Glutamatergic neuron (in vitro differentiated cells): ENCODE measurements around the gene MSI2. TPM values are rescaled to one million over a fixed set of nuclear protein-coding genes. Genes with fewer than 3 reads are reported as not detected.

Experiments
- DNase-seq: peaks from one replicate; pipeline ENCODE4 v3.0.0; 2022
- H3K27ac Mint-ChIP-seq: one replicate; pipeline ENCODE4 v1.8.0; 2020; ENCODE audit warnings: mild to moderate bottlenecking, mixed read lengths, inconsistent platforms; ENCODE audit not compliant: unreplicated experiment
- H3K27me3 Mint-ChIP-seq: one replicate; pipeline ENCODE4 v1.8.0; 2020; ENCODE audit warnings: mild to moderate bottlenecking, moderate library complexity, mixed read lengths, inconsistent platforms; ENCODE audit not compliant: unreplicated experiment
- H3K36me3 Mint-ChIP-seq: one replicate; pipeline ENCODE4 v1.8.0; 2020; ENCODE audit warnings: mild to moderate bottlenecking, mixed read lengths, inconsistent platforms; ENCODE audit not compliant: unreplicated experiment
- H3K4me1 Mint-ChIP-seq: one replicate; pipeline ENCODE4 v1.8.0; 2020; ENCODE audit warnings: mild to moderate bottlenecking, low read depth, mixed read lengths, inconsistent platforms; ENCODE audit not compliant: unreplicated experiment
- H3K4me3 Mint-ChIP-seq: one replicate; pipeline ENCODE4 v1.8.0; 2020; ENCODE audit warnings: mild to moderate bottlenecking, mixed read lengths, inconsistent platforms; ENCODE audit not compliant: unreplicated experiment
- H3K9me3 Mint-ChIP-seq: one replicate; pipeline ENCODE4 v1.8.0; 2020; ENCODE audit warnings: mild to moderate bottlenecking, moderate library complexity, mixed read lengths, inconsistent platforms; ENCODE audit not compliant: unreplicated experiment
- CTCF ChIP-seq: fragments of 200-600 bp; sonication (generic); IDR thresholded peaks from one replicate; pipeline ENCODE4 v1.5.0; 2021; ENCODE audit not compliant: partially characterized antibody, unreplicated experiment
- total RNA-seq: library from RNA; stranded (reverse); fragmentation: NEBNext Ultra II Directional; extraction: Animal tissue kit (Norgen Biotek cat#: 25700); gene quantifications from one replicate; pipeline ENCODE4 v1.2.1, GENCODE V29; 2021; ENCODE audit not compliant: unreplicated experiment

Gene MSI2
- total RNA-seq, 1 donor from 2014 or later: 141 TPM

DNA sequence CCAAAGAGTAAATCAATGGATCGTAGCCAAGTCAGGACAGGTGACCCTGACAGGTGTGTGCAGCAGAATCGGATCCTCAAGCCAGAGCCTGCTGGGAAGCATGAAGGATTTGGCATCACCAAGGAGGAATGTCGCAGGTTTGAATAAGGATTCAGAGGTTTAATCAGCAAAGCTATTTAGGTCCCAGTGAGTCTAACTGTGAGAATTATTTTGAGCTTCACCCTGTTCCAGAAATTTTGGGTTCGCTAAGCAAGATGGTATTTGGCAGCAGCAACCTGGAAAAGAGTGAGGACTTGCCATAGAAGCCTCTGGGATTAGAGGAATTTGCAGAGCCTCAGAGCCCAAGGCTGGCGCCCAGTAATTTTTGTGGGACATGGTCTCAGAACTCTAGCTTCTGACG is 315.7 kb downstream of the MSI2 start:
- H3K4me3 Mint-ChIP-seq: no peak overlapping the region
- DNase-seq: no peak
- no peak for TF ChIP-seq CTCF
- H3K36me3 Mint-ChIP-seq: no peaks in the 10 kb centered on the region
- H3K9me3 Mint-ChIP-seq: peaks cover 10% of the 10 kb centered on the region
- H3K27ac Mint-ChIP-seq: no peak overlapping the region
- peaks cover 18% of the 10 kb centered on the region for H3K4me1 Mint-ChIP-seq
- H3K27me3 Mint-ChIP-seq: peaks cover 2% of the 10 kb centered on the region

GRCh38 chr17:57572600-57572999 is 316.3 kb downstream of the MSI2 start:
- H3K4me3 Mint-ChIP-seq: no peak overlapping the region
- H3K27ac Mint-ChIP-seq: no peak overlapping the region
- no peaks in the 10 kb centered on the region for H3K36me3 Mint-ChIP-seq
- peaks cover 10% of the 10 kb centered on the region for H3K9me3 Mint-ChIP-seq
- no peak for TF ChIP-seq CTCF
- H3K27me3 Mint-ChIP-seq: peaks cover 2% of the 10 kb centered on the region
- DNase-seq: no peak
- peaks cover 18% of the 10 kb centered on the region for H3K4me1 Mint-ChIP-seq

DNA sequence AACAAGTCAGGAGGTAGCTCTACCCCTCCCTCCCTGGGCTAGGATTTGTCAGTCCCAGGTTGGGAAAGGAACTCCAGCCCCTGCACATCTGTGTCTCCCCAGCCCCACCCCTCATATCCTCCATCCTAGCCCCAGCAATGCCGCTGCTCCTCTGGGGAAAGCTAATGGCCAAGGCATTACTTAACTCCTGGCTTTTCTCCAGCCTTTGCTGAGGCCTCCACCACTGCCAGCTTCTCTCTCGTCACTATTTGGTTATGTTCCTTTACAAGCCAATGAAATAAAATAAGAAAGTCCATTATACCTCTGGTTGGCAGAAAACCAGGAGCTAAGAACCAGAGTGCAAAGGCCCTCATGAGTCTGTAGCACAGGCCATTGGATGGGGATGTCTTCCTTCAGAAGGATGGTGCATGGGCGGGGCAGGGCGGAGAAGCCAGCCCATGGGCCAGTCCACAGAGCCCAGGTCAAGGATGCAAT is 317.8 kb downstream of the MSI2 start:
- peaks cover 24% of the 10 kb centered on the region for H3K4me1 Mint-ChIP-seq
- H3K36me3 Mint-ChIP-seq: no peaks in the 10 kb centered on the region
- no peak for TF ChIP-seq CTCF
- no peak overlapping the region for H3K4me3 Mint-ChIP-seq
- H3K9me3 Mint-ChIP-seq: peaks cover 4% of the 10 kb centered on the region
- peaks cover 2% of the 10 kb centered on the region for H3K27me3 Mint-ChIP-seq
- no peak overlapping the region for H3K27ac Mint-ChIP-seq
- DNase-seq: no peak

GRCh38 chr17:57576744-57577143 is 320.4 kb downstream of the MSI2 start:
- no peak overlapping the region for H3K4me3 Mint-ChIP-seq
- no peak overlapping the region for H3K27ac Mint-ChIP-seq
- peaks cover 21% of the 10 kb centered on the region for H3K4me1 Mint-ChIP-seq

More at GRCh38 chr17:57576744-57577143, 320.4 kb downstream of the MSI2 start:
- no peak for TF ChIP-seq CTCF
- peaks cover 3% of the 10 kb centered on the region for H3K9me3 Mint-ChIP-seq
- DNase-seq: no peak
- peaks cover 2% of the 10 kb centered on the region for H3K27me3 Mint-ChIP-seq
- H3K36me3 Mint-ChIP-seq: no peaks in the 10 kb centered on the region
